Ammon's horn (tissue), 1 donor: ENCODE measurements around the gene BOLA2B.

Experiments
- DNase-seq: peaks from one replicate; pipeline ENCODE4 v3.0.0-alpha.2; 2016; ENCODE audit warnings: low spot score

BOLA2B gene

GRCh38 chr16:30143347-30143702 lies 50.1 kb downstream of the BOLA2B start:
- DNase-seq: no peak
